ENCODE measurements around the gene TPPP.
"Not testable (repeated sequence)": the region's sequence is repeated elsewhere in the genome, so short reads cannot be mapped to it uniquely, and the experiment has no call there.

Gene TPPP

GRCh38 chr5:643811-644271 is 49.3 kb downstream of the TPPP start:
- DNase-seq: no peak

GRCh38 chr5:643351-643801 is 49.8 kb downstream of the TPPP start:
- DNase-seq: no peak

DNA sequence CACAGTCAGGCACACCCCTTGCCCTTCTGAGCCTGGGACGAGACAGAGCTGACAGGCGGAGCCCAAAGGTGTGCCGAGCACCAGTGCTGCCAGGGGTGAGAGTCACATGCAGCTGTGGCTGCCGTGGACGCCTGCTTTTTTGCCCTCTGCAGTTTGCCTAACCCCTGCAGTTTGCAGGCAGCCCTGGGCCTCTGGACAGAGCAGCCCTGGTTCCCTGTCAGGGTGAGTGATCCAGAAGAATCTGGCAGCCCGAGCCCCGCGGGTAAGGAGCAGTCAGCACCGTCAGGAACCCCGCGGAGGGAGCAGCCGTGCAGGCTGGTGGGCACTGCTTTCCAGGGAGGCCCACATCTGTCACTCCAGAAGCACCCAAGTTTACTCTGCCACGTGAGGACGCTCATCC is 50.7 kb downstream of the TPPP start:
- no peak for DNase-seq

DNA sequence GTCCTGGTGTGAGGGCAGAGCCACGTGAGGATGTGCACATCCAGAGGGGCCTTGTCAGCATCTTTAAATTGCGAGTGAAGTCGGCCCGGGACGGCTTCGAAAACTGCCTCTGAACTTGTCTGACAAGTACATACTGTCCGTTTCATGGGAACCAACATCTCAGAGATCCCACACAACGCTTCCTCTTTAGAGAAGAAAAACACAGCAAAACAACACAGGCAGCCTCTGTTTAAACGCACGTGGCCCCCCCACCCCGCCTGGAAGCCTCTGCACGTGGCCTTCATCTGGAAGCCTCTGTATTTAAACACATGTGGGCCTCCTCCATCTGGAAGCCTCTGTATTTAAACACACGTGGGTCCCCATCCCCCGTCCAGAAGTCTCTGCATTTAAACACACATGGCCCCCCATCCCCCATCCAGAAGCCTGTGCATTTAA is 51.8 kb downstream of the TPPP start:
- no peak for DNase-seq

DNA sequence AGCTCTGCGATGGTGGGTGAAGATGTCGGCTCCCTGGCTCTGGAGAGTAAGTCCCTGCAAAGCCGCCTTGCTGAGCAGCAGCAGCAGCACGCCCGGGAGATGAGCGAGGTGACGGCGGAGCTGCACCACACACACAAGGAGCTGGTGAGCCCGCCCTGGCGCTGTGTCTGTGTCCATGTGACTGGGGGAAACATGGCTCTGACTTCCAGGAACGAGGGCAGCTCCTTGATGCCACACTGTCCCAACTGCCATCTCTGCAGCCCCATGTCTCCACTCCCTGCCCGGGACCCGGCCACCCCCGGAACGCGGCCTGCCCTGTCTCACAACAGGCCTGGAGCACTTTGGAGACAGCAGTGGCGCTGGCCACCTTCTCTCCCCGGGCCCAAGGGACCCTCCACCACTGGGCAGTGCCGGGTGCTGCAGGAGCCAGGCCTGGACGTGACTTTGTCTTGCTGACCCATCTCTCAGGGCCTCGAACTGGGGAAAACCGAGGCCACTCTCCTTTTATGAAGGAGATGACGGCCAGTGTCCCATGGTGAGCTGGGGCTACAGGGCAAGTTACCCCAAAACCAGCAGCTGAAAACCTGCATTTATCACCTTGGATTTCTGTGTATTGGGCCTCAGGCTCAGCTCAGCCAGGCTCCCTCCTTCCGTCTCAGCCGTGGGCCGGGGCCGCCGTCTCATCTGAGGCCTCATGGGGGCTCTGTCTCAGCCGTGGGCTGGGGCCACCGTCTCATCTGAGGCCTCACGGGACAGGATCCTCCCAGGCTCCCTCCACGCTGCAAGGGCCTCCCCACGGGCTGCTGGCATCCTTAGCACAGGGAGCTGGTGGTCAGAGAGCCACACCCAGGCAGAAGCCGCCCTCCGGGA is 52.5 kb downstream of the TPPP start:
- no peak for DNase-seq

- DNase-seq: no peak
Observed at GRCh38 chr5:639584-640213, 53.5 kb downstream of the TPPP start.

GRCh38 chr5:639253-639530 is 54.0 kb downstream of the TPPP start:
- no peak for DNase-seq

DNA sequence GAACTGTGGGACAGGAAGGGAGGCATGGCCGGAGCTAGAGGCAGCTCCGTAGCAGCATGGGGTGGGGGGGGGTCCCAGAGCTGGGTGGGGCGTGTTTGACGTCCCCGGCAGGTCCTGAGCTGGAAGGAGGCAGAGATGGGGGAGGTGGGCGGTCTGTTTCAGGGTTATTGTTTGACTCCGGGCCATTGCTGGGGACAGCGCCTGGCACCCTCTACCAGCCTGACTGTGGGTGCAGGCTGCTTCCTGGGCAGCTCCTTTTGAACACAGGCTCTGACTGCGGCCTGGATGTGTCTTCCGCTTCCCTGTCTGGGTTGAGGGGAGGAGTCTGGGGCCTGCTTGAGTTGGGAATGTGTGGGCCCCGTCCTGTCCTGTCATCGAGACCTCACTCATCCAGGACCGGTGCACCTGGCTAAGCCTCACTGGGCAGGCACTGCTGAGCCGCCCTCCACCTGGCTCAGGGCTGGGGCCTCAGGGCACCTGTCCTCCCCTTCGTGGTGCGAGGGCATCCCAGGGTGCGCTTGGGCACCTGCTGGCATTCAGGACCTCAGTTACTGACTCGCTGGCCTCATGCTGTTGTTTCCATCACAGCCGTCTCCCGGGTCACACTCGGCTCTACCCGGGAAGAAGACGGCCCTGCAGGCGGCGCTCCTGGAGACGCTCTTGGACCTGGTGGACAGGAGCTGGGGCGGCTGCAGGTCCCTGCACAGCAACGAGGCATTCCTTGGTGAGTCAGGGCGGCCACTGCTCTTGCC is 54.5 kb downstream of the TPPP start:
- no peak for DNase-seq

DNA sequence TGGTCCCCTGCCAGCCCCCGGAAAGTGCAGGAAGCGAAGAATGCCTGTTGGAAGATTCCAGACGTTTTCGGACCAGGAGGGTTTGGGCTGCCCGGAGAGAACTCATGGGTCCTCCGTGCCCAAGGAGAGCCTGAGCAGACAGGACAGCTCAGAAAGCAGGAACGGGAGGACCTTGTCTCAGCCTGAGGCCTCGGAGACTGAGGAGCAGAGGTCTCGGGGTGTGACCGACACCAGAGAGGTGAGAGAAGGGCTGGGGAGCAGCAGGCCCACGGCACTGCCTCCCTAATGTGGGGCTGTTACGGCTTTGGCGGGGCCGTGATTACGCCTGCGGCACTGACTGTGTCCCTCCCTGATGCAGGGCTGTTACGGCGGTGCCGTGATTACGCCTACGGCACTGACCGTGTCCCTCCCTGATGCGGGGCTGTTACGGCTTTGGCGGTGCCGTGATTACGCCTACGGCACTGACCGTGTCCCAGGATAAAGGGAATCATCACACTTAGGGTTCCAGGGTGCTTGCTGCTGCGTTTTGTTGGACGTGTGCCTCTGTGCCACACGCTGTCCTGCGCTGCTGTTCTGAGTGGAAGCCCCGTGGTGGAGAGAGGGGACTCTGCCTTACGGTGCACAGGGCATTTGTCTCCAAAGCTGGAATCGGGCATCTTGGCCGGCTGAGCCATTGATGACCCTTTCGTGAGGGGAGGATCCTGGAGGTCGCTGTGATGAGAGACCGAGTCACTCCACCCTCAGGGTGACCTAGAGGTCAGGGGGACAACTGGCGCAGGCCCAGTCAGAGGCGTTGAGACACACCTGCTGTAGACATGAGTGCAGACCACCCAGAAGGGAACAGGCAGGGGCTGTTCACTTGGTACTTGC is 55.3 kb downstream of the TPPP start:
- DNase-seq: no peak

- DNase-seq: no peak
Observed at GRCh38 chr5:636951-637350, 56.2 kb downstream of the TPPP start.

DNA sequence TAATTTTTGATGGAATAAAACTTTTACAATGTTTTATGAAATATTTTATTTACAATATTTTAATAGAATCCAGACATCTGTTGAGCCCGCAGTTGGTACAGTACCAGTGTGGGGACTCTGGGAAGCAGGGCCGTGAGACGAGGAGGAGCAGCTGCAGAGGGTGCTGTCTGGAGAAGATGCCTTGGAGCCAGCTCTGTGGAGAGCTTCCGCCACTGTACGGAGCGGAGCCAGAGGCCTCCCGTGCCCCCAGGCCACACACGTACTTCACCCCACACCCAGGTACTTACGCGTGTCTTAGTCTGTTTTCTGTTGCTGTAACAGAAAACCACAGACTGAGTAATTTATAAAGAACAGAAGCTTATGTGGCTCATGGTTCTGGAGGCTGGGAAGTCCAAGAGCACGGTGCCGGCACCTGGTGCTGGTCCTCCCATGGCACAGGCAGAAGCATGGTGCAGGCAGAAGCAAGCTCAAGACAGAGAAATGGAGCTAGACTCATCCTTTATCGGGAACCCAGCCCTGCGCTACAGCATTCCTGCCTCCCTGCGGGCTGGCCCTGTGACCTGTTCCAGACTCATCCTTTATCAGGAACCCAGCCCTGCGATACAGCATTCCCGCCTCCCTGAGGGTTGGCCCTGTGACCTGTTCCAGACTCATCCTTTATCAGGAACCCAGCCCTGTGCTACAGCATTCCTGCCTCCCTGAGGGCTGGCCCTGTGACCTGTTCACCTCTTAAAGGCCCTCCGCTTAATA is 57.7 kb downstream of the TPPP start:
- DNase-seq: no peak

DNA sequence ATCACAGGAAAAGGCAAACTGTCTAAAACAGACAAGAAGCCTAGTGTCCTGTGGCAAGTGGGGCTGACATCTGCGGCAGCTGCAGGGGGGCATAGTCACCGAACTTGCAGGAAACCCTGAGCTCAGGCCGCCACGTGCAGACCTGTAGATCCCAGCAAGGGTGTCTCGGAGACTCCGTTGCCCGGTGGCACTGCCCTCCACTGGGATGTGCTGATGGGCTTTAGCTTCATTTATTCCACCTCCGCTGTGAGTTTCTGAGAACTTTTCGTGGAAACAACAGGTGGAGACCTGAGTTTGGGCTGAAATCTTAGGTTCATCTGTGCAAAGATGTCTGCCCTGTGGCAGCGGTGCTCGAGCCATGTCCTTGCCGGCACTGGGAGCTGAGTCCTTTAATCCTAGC is 59.0 kb downstream of the TPPP start:
- no peak for DNase-seq

GRCh38 chr5:633501-633955 is 59.6 kb downstream of the TPPP start:
- DNase-seq: no peak

- DNase-seq: not testable (repeated sequence)
Observed at GRCh38 chr5:628351-629205, 64.6 kb downstream of the TPPP start.

DNA sequence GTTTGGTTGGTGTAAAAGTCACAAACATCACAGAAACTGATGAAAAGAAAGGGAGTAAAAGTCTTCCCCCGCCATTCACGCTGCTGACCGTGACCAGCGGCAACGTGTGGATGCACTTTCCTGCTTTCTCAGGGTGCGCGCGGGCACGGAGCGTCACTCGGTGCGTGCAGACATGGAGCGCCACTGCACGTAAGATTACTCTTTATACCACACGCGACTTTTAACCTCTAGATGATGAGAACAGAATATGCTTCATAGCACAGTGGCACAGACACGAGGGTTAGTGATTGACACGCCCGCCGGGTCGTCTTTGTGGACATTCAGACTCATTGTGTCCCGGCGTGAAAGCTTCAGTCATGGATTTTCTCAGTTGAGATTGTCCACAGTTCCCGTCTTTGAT is 65.3 kb downstream of the TPPP start:
- no peak for DNase-seq

DNA sequence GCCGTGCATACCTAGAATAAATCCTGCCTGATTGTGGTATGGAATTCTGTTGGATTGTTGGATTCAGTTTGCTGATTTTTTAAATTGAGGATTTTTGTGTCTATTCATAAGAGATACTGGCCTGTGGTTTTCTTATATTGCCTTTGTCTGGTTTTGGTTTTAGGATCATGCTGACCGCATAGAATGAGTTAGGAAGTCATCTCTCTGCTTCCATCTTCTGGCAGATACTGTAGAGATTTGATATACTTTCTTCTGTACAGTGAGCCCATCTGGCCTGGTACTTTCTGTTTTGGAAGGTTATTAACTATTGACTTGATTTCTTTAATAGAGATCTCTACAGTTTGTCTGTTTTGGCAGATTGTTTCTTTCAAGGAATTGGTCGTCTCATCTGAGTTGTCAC is 66.3 kb downstream of the TPPP start:
- DNase-seq: no peak

- no peak for DNase-seq
Observed at GRCh38 chr5:625516-625915, 67.6 kb downstream of the TPPP start.

DNA sequence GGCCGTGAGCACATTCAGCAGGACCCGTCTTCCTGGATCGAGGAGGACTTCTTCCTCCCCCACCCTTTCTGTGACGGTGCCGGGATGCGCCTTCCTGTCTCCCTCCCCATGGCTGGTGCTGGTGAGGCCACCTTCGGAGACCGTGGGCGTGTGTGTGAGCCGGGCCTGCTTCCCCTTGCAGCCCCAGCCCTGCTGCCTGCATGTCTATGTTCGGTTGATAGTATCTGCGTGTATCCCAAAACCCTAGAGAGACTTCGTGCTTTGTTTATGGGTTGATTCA is 68.3 kb downstream of the TPPP start:
- DNase-seq: no peak

DNA sequence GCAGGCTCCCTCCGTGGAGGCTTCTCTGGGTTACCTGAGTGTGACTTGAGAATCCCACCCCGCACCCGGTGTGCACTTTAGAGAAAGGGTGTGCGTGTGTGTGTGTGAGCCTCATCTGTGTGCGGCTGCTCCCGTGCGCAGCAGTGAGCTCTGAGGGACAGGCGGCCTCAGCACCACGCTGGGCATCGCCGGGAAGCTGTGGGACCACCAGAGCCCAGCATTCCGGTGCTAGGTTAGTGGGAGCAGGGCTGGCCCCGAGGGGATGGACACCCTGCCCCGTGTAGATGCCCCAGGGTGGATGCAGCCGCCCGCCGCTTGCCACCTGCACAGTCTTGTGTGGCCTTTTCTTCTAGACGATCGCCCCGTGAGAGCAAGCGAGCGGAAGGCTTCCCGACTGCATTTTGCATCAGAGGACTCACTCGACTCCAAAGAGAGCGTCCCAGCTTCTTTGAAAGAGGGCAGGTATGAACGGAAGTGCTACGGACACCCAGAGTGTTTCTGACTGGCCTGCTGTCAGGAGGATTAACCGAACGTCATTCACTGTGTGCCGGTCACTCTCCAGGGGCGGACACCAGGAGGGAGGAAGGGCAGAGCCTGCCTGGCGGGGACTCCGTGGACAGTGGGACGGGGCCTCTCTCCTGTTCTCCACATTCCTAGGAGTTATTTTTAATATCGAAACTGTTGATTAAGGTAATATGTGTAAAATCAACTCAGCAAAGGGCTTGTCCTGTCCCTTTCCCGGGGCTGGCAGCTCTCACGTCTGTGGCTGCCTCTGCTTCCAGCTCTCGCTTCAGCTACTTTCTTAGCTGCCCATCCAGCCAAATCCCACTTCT is 68.8 kb downstream of the TPPP start:
- DNase-seq: no peak

- no peak for DNase-seq
Observed at GRCh38 chr5:623531-623930, 69.6 kb downstream of the TPPP start.

Data from activated CD4-positive, alpha-beta T cell treated with anti-CD3 and anti-CD28 coated beads for 48 hours (primary cell).